Muscle of back (tissue), 11 donors: ENCODE measurements around the gene TRIM17. TPM values are rescaled to one million over a fixed set of nuclear protein-coding genes. Genes with fewer than 3 reads are reported as not detected.
A peak's percentile ranks its signal among the peaks of the same experiment; 100 is the strongest.
"Not testable (repeated sequence)": the region's sequence is repeated elsewhere in the genome, so short reads cannot be mapped to it uniquely, and the experiment has no call there.

ENCODE experiments used
- DNase-seq, 3 donors: peaks; one replicate each; pipeline versions ENCODE4 v3.0.0 to v3.0.0-alpha.2; 2013
- polyA plus RNA-seq, 10 donors: library from polyadenylated mRNA; unstranded; fragments of 120-200 nt; gene quantifications; one replicate each; pipeline ENCODE4 v1.2.1, GENCODE V29; 2013; ENCODE audit not compliant: insufficient read length in 10 of 10

TRIM17 gene
- polyA plus RNA-seq, 10 donors = 0.41 to 1.1 (median 0.63) TPM

DNA sequence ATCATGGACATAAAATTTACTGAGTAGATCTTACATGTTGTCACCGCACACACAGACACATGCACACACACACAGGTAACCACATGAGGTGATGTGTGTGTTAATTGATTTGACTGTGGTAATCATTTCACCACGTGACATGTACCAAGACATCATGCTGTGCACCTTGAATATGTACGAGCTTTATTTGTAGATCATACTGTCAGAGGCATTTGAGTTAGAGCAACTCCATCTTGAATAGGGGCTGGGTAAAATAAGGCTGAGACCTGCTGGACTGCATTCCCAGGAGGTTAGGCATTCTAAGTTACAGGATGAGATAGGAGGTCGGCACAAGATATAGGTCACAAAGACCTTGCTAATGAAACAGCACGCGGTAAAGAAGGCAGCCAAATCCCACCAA lies 31.7 kb upstream of the TRIM17 start:
- no peak for DNase-seq

DNA sequence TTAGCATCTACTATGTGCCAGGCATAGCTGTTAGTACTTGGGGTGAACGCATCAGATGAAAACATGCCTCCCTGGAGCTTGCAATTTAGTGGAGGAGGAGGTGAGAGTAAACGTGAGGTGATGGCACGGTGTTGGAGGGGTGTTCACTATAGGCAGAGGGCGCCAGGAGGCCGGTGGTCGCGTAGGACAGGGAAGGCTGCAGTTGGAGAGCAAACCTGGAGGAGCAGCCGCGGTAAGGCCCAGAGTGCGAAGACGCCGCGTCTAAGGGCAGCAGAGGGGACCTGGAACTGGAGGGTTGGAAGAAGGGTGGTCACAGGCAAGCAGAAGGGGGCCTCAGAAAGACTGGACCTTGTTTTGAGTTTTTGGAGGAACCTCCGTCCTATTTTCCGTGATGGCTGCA lies 30.2 kb upstream of the TRIM17 start:
- no peak for DNase-seq

DNA sequence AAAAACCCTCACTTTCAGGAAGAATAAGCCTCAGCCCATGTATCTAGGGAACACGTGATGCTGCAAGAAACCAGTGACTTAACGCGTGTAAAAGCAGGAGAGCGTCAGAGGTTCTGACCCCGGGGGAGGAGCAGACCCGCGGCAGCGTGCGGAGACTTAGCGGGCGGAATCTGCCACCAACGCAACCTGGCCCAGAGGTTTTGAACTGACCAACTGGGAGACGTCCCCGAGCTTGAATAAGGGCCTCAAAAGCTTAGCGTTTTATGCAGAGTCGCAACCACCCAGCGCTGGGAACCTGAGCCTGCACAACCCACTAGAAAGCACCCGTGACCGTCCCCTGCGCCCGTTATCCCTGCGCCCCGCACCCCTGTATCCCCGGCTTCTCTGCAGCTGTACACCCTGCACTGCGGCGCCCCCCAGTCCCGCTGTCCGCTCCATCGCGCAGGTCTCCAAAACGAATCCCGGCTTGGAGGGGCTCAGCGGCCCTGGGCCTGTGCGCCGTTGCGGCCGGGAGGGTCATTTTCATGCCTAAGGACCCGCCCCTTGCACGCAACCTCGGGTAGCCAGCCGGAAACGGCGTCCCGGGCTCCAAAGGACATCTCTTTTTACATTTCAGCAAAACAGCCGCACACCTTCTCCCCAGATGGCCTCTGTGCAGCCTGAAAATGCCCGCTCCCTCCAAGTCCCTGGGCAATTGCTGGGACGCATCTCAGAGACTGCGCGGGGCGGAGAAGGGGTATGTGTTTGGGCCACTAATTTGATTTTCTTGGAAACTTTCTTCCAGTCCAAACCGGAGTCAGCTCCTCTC lies 29.4 kb upstream of the TRIM17 start:
- DNase-seq = peak; percentile 12 to 67 (median 38)

- DNase-seq = no peak
Measured at GRCh38 chr1:228445490-228445842, 28.8 kb upstream of the TRIM17 start.

- DNase-seq = no peak
Measured at GRCh38 chr1:228443395-228443794, 26.7 kb upstream of the TRIM17 start.

GRCh38 chr1:228440761-228441500 lies 24.3 kb upstream of the TRIM17 start:
- no peak for DNase-seq

DNA sequence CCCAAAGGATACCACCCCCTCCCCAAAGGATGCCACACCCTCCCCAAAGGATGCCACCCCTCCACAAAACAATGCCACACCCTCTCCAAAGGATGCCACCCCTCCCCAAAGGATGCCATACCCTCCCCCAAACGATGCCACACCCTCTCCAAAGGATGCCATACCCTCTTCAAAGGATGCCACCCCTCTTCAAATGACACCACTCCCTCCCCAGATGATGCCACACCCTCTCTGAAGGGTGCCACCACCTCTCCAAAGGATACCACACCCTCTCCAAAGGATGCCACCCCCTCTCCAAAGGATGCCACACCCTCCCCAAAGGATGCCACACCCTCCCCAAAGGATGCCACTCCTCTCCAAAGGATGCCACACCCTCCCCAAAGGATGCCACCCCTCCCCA lies 21.6 kb upstream of the TRIM17 start:
- DNase-seq = no peak

- no peak for DNase-seq
Measured at GRCh38 chr1:228437424-228437962, 20.8 kb upstream of the TRIM17 start.

GRCh38 chr1:228434689-228435088 lies 18.0 kb upstream of the TRIM17 start:
- DNase-seq = no peak

DNA sequence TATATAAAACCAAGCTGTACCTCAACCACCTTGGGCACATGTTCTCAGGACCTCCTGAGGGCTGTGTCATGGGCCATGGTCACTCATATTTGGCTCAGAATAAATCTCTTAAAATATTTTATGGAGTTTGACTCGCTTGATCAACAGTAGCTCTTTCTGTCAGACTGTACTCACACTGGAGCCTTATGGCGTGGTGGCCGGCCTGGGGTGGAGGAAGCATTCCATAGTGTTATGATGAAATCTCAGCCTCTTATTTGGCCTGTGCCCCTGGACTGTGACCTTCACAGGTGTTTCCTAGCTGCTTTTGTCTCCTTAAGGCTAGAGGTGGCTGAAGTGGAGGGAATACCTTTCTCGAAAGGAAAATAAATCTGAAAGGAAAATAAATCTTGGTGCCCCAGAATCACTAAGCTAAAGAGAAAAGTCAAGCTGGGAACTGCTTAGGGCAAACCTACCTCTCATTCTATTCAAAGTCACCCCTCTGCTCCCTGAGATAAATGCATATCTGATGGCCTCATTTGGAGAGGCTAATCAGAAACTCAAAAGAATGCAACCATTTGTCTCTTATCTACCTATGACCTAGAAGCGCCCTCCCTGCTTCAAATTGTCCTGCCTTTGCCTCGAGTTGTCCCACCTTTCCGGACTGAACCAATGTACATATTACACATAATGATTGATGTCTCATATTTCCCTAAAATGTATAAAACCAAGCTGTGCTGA lies 16.8 kb upstream of the TRIM17 start:
- not testable (repeated sequence) for DNase-seq

DNA sequence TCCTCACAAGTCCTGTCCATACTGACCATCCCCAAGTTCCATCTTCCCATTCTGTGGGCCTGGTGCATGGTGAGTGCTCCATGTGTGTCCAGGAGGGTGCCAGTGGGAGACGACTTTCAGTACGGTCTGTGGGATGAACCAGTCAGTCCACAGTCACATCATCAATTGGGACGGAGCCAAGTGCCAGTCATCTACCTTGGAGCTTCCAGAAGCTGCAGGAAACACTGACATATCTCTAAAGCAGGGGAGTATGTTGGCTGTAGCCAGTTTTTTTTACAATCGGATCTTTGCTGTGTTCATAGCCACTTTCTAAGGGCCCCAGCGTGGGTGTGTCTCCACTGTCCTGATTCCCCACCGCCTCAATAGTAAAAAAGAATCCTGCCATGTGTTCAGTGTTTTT lies 13.6 kb upstream of the TRIM17 start:
- DNase-seq = no peak

DNA sequence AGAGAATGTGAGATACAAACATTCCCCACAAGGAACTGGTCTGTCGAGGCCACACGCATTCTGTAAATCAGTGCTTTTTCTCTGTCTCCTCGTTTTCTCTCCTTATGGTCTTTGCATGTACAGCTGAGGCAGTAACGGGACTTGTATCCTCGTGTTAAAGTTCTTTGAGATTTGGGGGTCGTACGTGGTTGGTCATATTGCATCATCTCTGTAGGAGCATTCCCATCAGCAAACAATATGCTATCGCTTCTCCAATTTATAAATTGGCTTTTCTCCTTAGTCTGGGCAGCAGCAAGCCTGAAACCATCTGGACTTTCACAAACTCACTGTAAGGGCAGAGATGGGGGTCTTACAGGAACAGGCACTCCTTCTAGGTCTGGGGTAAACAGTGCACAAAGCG lies 13.0 kb upstream of the TRIM17 start:
- DNase-seq = no peak

GRCh38 chr1:228429007-228429406 lies 12.3 kb upstream of the TRIM17 start:
- DNase-seq = no peak

DNA sequence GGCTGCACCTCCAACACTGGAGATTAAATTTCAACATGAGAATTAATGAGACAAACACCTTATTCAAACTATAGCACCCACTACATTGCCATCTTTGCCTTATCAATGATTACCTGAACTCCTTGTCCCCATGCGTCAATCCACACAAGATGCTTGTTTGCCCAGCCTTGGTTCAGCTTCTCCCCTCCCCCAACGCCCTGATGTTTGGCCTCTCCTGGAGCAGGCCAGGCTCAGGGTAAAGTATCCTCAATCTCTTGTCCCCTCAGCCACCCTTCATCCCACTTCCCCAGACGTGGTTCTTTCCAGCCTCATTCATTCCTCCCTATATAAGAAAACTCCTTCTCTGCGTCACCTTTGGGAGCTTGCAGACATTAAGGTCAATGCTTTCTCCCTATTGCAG lies 11.8 kb upstream of the TRIM17 start:
- no peak for DNase-seq

DNA sequence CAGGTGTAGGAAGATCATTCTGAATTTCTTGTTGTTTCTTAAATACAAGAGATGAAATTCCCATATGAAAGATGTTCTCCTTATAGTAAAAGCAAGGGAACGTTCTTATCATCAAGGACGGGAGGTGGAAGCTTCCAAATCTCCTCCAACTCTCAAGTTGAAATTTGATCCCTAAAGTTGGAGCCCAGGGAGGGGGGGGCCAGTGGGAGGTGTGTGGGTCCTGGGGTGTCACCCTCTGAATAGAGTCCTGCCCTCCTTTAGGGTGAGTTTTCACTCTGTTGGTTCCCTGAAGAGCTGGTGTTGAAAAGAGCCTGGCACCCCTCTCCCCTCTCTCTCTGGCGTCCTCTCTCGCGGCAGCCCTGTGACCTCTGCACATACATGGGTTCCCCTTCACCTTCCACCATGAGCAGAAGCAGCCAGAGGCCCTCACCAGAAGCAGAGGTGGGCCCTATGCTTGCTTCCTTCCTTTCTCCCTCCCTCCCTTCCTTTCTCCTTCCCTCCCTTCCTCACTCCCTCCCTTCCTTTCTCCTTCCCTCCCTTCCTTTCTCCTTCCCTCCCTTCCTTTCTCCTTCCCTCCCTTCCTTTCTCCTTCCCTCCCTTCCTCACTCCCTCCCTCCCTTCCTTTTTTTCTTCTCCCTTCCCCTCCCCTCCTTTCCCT lies 10.0 kb upstream of the TRIM17 start:
- DNase-seq = no peak

DNA sequence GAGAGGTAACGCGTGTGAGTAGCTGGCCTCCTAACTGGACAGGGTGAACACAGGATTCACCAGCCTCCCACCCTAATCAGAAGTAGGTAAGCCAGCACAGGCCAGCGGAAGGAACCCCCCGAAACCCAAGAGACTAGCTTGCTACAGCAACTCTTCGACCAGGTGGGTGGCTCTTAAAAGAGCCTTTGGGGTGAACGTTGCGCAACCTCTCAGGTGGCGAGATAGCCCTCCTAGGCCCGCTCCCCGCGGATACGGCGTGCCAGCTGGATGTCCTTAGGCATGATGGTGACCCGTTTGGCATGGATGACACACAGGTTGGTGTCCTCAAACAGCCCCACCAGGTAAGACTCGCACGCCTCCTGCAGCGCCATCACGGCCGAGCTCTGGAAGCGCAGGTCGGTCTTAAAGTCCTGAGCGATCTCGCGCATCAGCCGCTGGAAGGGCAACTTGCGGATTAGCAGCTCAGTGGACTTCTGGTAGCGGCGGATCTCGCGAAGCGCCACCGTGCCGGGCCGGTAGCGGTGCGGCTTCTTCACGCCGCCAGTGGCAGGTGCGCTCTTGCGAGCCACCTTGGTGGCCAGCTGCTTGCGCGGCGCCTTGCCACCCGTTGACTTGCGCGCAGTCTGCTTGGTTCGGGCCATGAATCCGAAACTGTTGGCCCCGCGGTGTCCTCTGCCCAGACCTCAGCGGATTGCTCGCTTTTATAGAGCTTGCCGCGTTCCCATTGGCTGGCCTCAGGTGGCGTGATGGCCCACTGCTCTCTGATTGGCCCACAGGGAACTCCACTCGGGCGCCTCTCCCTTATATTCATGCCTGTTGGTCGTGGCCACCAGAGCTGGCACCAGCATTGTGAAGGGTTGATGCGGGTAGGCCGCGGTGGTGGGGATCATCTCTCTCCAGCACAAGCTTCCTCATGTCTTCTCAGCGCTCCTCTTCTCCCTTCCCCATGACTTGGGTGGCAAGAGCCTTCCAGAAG lies 8.3 kb upstream of the TRIM17 start:
- DNase-seq = no peak

DNA sequence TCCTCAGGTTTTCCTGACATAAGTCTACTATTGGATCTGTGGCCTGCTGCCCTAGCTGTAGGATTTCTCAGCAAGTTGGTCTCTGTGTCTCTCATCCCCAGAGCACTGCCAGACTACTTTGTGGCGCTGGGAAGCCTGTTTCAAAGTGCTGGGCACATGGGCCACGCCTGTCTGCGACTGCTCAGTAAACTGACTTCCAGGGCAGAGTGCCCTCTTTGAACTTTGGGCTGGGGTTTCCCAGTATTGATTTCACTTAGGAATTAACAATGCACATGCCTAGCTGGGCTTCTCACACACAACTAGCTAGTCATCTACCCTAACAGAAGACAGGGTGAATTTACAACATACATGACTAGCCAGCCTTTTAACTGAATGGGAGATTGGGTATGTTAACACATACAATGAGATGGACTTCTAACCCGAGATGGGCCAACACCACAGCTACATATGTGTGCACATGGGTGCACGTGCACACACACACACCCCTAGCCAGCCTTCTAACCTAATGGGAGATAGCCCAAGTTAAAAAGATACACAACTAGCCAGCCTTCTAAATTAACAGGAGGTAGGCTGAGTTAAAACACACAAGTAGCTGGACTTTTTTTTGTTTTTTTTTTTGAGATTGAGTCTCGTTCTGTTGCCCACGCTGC lies 6.9 kb upstream of the TRIM17 start:
- DNase-seq = no peak

GRCh38 chr1:228420968-228421826 lies 4.5 kb upstream of the TRIM17 start:
- no peak for DNase-seq
